Spleen (tissue), 11 donors: ENCODE data around the gene TMEM217. TPM values are rescaled to one million over a fixed set of nuclear protein-coding genes. Genes with fewer than 3 reads are reported as not detected.
"Not testable (repeated sequence)": the region's sequence is repeated elsewhere in the genome, so short reads cannot be mapped to it uniquely, and the experiment has no call there.

Source experiments
- DNase-seq: peaks from one replicate; pipeline ENCODE4 v3.0.0-alpha.2; 2020
- H3K27ac ChIP-seq, 8 donors: fragments of 200-600 bp; sonication (generic) in 7 of 8; 1 replicate in 4 of 8; 2 replicates in 4 of 8; pipeline versions ENCODE4 v1.5.0 to v1.8.0; 2016 to 2021; ENCODE audit warnings: inconsistent platforms in 4 of 8, mild to moderate bottlenecking in 4 of 8, moderate library complexity in 1 of 8
- H3K27me3 ChIP-seq, 7 donors: fragments of 200-600 bp; sonication (generic) in 6 of 7; replicated peaks in 1 of 7; 1 replicate in 4 of 7; 2 replicates in 3 of 7; pipeline versions ENCODE4 v1.5.0 to v1.8.0; 2016 to 2021; ENCODE audit warnings: inconsistent platforms in 3 of 7, mild to moderate bottlenecking in 1 of 7
- H3K36me3 ChIP-seq, 6 donors: fragments of 200-600 bp; sonication (generic) in 5 of 6; 1 replicate in 4 of 6; 2 replicates in 2 of 6; pipeline versions ENCODE4 v1.5.0 to v1.8.0; 2016 to 2021; ENCODE audit warnings: inconsistent platforms in 2 of 6
- H3K4me1 ChIP-seq, 6 donors: fragments of 200-600 bp; sonication (generic) in 5 of 6; 1 replicate in 3 of 6; 2 replicates in 3 of 6; pipeline versions ENCODE4 v1.5.0 to v1.8.0; 2016 to 2021; ENCODE audit warnings: inconsistent platforms in 3 of 6
- H3K4me3 ChIP-seq, 8 donors: fragments of 200-600 bp; sonication (generic) in 7 of 8; 1 replicate in 4 of 8; 2 replicates in 4 of 8; pipeline versions ENCODE4 v1.5.0 to v1.8.0; 2016 to 2021; ENCODE audit warnings: inconsistent platforms in 4 of 8, mild to moderate bottlenecking in 4 of 8, moderate library complexity in 2 of 8
- H3K9me3 ChIP-seq, 8 donors: fragments of 200-600 bp; sonication (generic) in 7 of 8; 1 replicate in 4 of 8; 2 replicates in 4 of 8; pipeline versions ENCODE4 v1.5.0 to v1.8.0; 2016 to 2021; ENCODE audit warnings: inconsistent platforms in 4 of 8
- POLR2A ChIP-seq, 3 donors: fragments of 450-650 bp; IDR thresholded peaks; one replicate each; pipeline ENCODE4 v1.5.1; 2017; ENCODE audit warnings: antibody characterized with exemption in 3 of 3, mild to moderate bottlenecking in 1 of 3
- POLR2AphosphoS5 ChIP-seq, 3 donors: sonication (generic); formaldehyde crosslinking; IDR thresholded peaks; one replicate each; pipeline ENCODE4 v1.5.1; 2017; ENCODE audit warnings: antibody characterized with exemption in 3 of 3
- WGBS, 5 donors: extraction: QIAGEN DNeasy Blood & Tissue Kit in 3 of 5; methylation state at CpG; one replicate each; pipeline versions ENCODE4 v1.1.5 to v1.1.7; 2013 to 2018; 5-methylcytosine and 5-hydroxymethylcytosine counted together
- intact Hi-C: fragments of 100-400 bp; cut with DNase I; formaldehyde crosslinking; loops from one replicate; pipeline ENCODE4 v1.15.0; 2023; ENCODE audit warnings: low total_unique reads
- polyA plus RNA-seq, 3 donors: library from polyadenylated mRNA; stranded (reverse); fragments of 200-250 nt; gene quantifications; one replicate each; pipeline ENCODE4 v1.2.1, GENCODE V29; 2013
- total RNA-seq, 7 donors: library from RNA; depleted of rRNA in 3 of 7; stranded (reverse); fragments of >200 nt in 3 of 7; fragmentation: NEBNext Ultra II Directional in 4 of 7; extraction: Animal tissue kit (Norgen Biotek cat#: 25700) in 4 of 7; gene quantifications; one replicate each; pipeline versions ENCODE4 v1.1.0 to v1.2.1, GENCODE V29; 2016 to 2021
- TF ChIP-seq, protein P1 (sequence below), 11 experiments: fragments of 200-600 bp in 7 of 11; fragments of 450-650 bp in 4 of 11; sonication (generic) in 4 of 11; IDR thresholded peaks in 8 of 11; conservative IDR thresholded peaks in 3 of 11; 1 replicate in 7 of 11; 2 replicates in 4 of 11; pipeline versions ENCODE4 v1.4.0 to v1.8.0; 2016 to 2021; ENCODE audit warnings: antibody characterized with exemption in 11 of 11, inconsistent platforms in 4 of 11, mild to moderate bottlenecking in 1 of 11
- donor health status: healthy with polysubstance abuse.
- donor health status: DM: no; HTN: no; CAD: no; lungs with moderate emphysema.
- donor health status: DM: no; HTN: no; CAD: no.
- donor health status: Bipolar disorder and iron deficiency.
- donor health status: healthy.
- donor health status: DM: no; HTN: no; CAD: no.
- donor health status: DM: yes; HTN: yes; CAD: no.

Gene TMEM217
- total and polyA plus RNA-seq, 10 donors, result 0.32 to 2.3 (median 0.83) TPM; not detected in 2

DNA sequence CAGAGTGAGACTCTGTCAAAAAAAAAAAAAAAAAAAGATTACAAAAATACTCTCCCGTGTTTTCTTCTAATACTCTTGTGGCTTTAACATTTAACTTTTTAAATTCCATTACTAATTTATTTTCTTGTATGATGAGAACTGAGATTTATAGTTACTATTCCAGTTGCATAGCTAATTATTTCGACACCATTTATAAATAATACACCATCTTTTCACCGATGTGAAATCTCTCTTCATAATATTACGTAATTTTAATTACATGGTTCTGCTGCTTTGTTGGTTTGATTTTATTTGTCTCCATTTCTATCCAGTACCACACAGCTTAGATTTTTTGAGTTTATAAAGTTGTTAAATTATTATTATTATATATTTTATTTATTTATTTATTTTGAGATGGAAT, 42.0 kb upstream of the TMEM217 start:
- TF ChIP-seq, protein P1, sequence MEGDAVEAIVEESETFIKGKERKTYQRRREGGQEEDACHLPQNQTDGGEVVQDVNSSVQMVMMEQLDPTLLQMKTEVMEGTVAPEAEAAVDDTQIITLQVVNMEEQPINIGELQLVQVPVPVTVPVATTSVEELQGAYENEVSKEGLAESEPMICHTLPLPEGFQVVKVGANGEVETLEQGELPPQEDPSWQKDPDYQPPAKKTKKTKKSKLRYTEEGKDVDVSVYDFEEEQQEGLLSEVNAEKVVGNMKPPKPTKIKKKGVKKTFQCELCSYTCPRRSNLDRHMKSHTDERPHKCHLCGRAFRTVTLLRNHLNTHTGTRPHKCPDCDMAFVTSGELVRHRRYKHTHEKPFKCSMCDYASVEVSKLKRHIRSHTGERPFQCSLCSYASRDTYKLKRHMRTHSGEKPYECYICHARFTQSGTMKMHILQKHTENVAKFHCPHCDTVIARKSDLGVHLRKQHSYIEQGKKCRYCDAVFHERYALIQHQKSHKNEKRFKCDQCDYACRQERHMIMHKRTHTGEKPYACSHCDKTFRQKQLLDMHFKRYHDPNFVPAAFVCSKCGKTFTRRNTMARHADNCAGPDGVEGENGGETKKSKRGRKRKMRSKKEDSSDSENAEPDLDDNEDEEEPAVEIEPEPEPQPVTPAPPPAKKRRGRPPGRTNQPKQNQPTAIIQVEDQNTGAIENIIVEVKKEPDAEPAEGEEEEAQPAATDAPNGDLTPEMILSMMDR (IDR thresholded peaks at IDR 0.05 in 8 of 11, conservative IDR thresholded peaks at IDR 0.05 in 3 of 11), result no peak
- TF ChIP-seq POLR2A (IDR thresholded peaks at IDR 0.05) (no peak), POLR2AphosphoS5 (IDR thresholded peaks at IDR 0.05) (no peak)
- intact Hi-C loops, result no loop called here
- Histone ChIP-seq H3K4me1 (no peaks in the 10 kb centered on the region), H3K9me3 (no peaks in the 10 kb centered on the region), H3K27ac (no peak overlapping the region), H3K27me3 (no peaks in the 10 kb centered on the region), H3K36me3 (peaks cover 0 to 97% (median 34%) of the 10 kb centered on the region in 6 donors), H3K4me3 (no peak overlapping the region)
- 75 to 93% (median 84%) methylated on average over 4 of the region's 4 CpGs for WGBS, 5 donors
- DNase-seq, result no peak

DNA sequence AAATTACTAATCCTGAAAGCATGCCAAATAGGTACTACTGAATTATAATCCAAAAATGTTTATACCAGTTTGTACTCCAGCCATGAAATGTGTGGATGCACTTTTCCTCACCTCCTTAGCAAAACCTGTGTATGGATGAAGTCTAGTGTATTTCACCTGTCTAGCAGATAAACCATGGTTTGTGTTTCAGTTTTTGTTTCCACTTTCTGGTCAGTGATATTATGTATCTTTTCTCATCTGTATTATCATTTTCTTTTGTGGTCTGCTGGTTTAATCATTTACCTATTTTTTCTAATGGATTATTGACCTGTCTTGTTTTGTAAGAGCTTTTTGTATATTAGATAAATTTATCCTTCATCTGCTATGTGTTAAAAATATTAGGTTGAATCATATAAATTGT, 41.0 kb upstream of the TMEM217 start:
- TF ChIP-seq POLR2A (IDR thresholded peaks at IDR 0.05) (no peak), POLR2AphosphoS5 (IDR thresholded peaks at IDR 0.05) (no peak)
- TF ChIP-seq, protein P1 (IDR thresholded peaks at IDR 0.05 in 8 of 11, conservative IDR thresholded peaks at IDR 0.05 in 3 of 11), result no peak
- DNase-seq, result no peak
- H3K4me3 ChIP-seq, result no peak overlapping the region
- no peaks in the 10 kb centered on the region for H3K4me1 ChIP-seq
- intact Hi-C loops, result no loop called here
- no peaks in the 10 kb centered on the region for H3K27me3 ChIP-seq
- no peaks in the 10 kb centered on the region for H3K9me3 ChIP-seq
- no peak overlapping the region for H3K27ac ChIP-seq
- peaks cover 0 to 98% (median 39%) of the 10 kb centered on the region in 6 donors for H3K36me3 ChIP-seq

DNA sequence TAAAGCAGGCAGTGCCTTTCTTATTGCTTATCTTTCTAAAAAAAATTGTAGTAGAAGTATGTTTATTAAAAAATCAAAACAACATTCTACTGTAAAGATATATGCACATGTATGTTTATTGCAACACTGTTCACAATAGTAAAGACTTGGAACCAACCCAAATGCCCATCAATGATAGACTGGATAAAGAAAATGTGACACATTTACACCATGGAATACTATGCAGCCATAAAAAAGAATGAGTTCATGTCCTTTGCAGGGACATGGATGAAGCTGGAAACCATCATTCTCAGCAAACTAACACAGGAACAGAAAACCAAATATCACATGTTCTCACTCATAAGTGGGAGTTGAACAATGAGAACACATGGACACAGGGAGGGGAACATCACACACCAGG, 39.7 kb upstream of the TMEM217 start:
- peaks cover 0 to 98% (median 33%) of the 10 kb centered on the region in 6 donors for H3K36me3 ChIP-seq
- DNase-seq, H3K27me3 ChIP-seq, H3K4me3 ChIP-seq, H3K9me3 ChIP-seq, H3K27ac ChIP-seq, intact Hi-C loops, H3K4me1 ChIP-seq: not testable (repeated sequence)

DNA sequence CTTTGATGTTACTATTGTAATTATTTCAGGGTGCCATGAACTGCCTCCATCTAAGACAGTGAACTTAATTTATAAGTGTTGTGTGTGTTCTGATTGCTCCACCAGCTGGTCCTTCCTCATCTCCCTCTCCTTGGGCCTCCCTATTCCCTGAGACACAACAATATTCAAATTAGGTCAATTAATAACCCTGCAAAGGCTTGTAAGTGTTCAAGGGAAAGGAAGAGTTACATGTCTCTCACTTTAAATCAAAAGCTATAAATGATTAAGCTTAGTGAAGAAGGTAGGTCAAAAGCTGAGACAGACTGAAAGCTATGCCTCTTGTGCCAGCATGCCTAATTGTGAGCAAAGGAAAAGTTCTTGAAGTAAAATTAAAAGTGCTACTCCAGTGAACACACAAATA, 35.5 kb upstream of the TMEM217 start:
- Histone ChIP-seq H3K9me3 (no peaks in the 10 kb centered on the region), H3K27me3 (no peaks in the 10 kb centered on the region), H3K4me3 (no peak overlapping the region), H3K4me1 (peaks cover 0 to 12% (median 0%) of the 10 kb centered on the region in 6 donors), H3K36me3 (peaks cover 0 to 100% (median 48%) of the 10 kb centered on the region in 6 donors), H3K27ac (no peak overlapping the region)
- no peak for DNase-seq
- TF ChIP-seq, protein P1 (IDR thresholded peaks at IDR 0.05 in 8 of 11, conservative IDR thresholded peaks at IDR 0.05 in 3 of 11), result no peak
- no peak for TF ChIP-seq POLR2A (IDR thresholded peaks at IDR 0.05)
- no peak for TF ChIP-seq POLR2AphosphoS5 (IDR thresholded peaks at IDR 0.05)
- intact Hi-C loops, result no loop called here

DNA sequence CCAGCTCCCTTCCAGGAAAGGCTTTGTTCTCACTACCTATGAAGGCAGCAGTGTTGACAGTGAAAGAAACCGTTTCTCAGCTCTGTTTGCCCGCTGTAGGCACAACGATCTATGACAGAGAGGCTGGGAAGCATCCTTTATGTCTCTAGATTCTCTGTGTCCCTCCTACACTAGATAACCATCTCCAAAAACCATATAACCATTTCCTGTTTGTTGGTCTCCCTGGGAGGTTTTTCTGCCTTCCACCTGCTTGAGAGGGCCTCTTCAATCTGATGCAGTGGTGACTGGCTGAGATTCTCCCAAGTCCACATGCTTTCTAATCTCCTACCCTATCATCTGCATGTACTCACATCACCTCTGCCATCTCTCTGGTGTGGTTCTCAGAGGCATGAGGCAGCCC, 32.0 kb upstream of the TMEM217 start:
- intact Hi-C loops, result no loop called here
- WGBS, 5 donors, result 65 to 85% (median 77%) methylated on average over 3 of the region's 3 CpGs
- peaks cover 0 to 12% (median 0%) of the 10 kb centered on the region in 6 donors for H3K4me1 ChIP-seq
- no peaks in the 10 kb centered on the region for H3K27me3 ChIP-seq
- no peak for DNase-seq
- peaks cover 0 to 100% (median 61%) of the 10 kb centered on the region in 6 donors for H3K36me3 ChIP-seq
- TF ChIP-seq POLR2A (IDR thresholded peaks at IDR 0.05), result no peak
- TF ChIP-seq POLR2AphosphoS5 (IDR thresholded peaks at IDR 0.05), result no peak
- TF ChIP-seq, protein P1 (IDR thresholded peaks at IDR 0.05 in 8 of 11, conservative IDR thresholded peaks at IDR 0.05 in 3 of 11), result no peak
- no peak overlapping the region for H3K4me3 ChIP-seq
- no peak overlapping the region for H3K27ac ChIP-seq
- no peaks in the 10 kb centered on the region for H3K9me3 ChIP-seq
